Stomach (tissue), 9 donors: ENCODE results near the gene MFSD6. TPM values are rescaled to one million over a fixed set of nuclear protein-coding genes. Genes with fewer than 3 reads are reported as not detected.
A peak's percentile ranks its signal among the peaks of the same experiment; 100 is the strongest.
"Not testable (repeated sequence)": the region's sequence is repeated elsewhere in the genome, so short reads cannot be mapped to it uniquely, and the experiment has no call there.

ENCODE experiments used
- DNase-seq, 2 donors: peaks; one replicate each; pipeline versions ENCODE4 v3.0.0 to v3.0.0-alpha.2; 2013 to 2019
- H3K27ac ChIP-seq, 5 donors: fragments of 200-600 bp in 4 of 5; sonication (generic) in 4 of 5; one replicate each; pipeline ENCODE4 v1.5.1; 2013 to 2019; ENCODE audit warnings: mild to moderate bottlenecking in 1 of 5, moderate library complexity in 1 of 5
- H3K27me3 ChIP-seq, 3 donors: fragments of 200-600 bp; sonication (generic); one replicate each; pipeline ENCODE4 v1.5.1; 2017 to 2019; ENCODE audit warnings: mixed run types in 1 of 3
- H3K36me3 ChIP-seq, 4 donors: fragments of 200-600 bp; sonication (generic); 1 replicate in 3 of 4; 2 replicates in 1 of 4; pipeline ENCODE4 v1.5.1; 2016 to 2019
- H3K4me1 ChIP-seq, 4 donors: fragments of 200-600 bp; sonication (generic); one replicate each; pipeline ENCODE4 v1.5.1; 2016 to 2019
- H3K4me3 ChIP-seq, 4 donors: fragments of 200-600 bp; sonication (generic) in 3 of 4; one replicate each; pipeline ENCODE4 v1.5.1; 2016 to 2019; ENCODE audit warnings: mild to moderate bottlenecking in 1 of 4
- H3K9me3 ChIP-seq, 4 donors: fragments of 200-600 bp; sonication (generic); one replicate each; pipeline ENCODE4 v1.5.1; 2016 to 2019
- EP300 ChIP-seq: sonication (generic); formaldehyde crosslinking; IDR thresholded peaks from one replicate; pipeline ENCODE4 v1.6.1; 2017; ENCODE audit warnings: antibody characterized with exemption
- POLR2A ChIP-seq, 4 donors: fragments of 450-650 bp; IDR thresholded peaks; one replicate each; pipeline ENCODE4 v1.6.1; 2016; ENCODE audit warnings: antibody characterized with exemption in 4 of 4, control low read depth in 2 of 4, mild to moderate bottlenecking in 1 of 4, moderate library complexity in 1 of 4
- POLR2AphosphoS5 ChIP-seq, 3 donors: sonication (generic); formaldehyde crosslinking; IDR thresholded peaks; one replicate each; pipeline ENCODE4 v1.6.1; 2016; ENCODE audit warnings: antibody characterized with exemption in 3 of 3
- WGBS, 5 donors: extraction: QIAGEN DNeasy Blood & Tissue Kit in 3 of 5; methylation state at CpG; one replicate each; pipeline versions ENCODE4 v1.1.5 to v1.1.7; 2013 to 2018; 5-methylcytosine and 5-hydroxymethylcytosine counted together
- intact Hi-C: fragments of 100-400 bp; cut with DNase I; formaldehyde crosslinking; loops from one replicate; pipeline ENCODE4 v1.15.1; 2023; ENCODE audit warnings: low total_unique reads
- polyA plus RNA-seq, 3 donors: library from polyadenylated mRNA; stranded (reverse); fragments of 200-250 nt; gene quantifications; one replicate each; pipeline ENCODE4 v1.2.3, GENCODE V29; 2013
- total RNA-seq, 5 donors: library from RNA; depleted of rRNA; stranded (reverse); fragments of >200 nt; gene quantifications; one replicate each; pipeline versions ENCODE4 v1.1.0 to v1.2.3, GENCODE V29; 2014 to 2016
- TF ChIP-seq, protein P1 (sequence below), 7 experiments: fragments of 450-650 bp in 4 of 7; fragments of 200-600 bp in 3 of 7; sonication (generic) in 3 of 7; IDR thresholded peaks; one replicate each; pipeline ENCODE4 v1.5.1; 2016 to 2019; ENCODE audit warnings: antibody characterized with exemption in 7 of 7, control low read depth in 2 of 7, mild to moderate bottlenecking in 1 of 7
- donor health status: healthy with polysubstance abuse.
- donor health status: Bipolar disorder and iron deficiency.
- donor health status: healthy.

The MFSD6 gene
- total and polyA plus RNA-seq, 8 donors: 9.2 to 134 (median 37.2) TPM

GRCh38 chr2:190462611-190463010 lies 54.5 kb downstream of the MFSD6 start:
- Histone ChIP-seq H3K27me3 (no peaks in the 10 kb centered on the region), H3K27ac (no peak overlapping the region), H3K36me3 (no peaks in the 10 kb centered on the region), H3K9me3 (no peaks in the 10 kb centered on the region), H3K4me1 (peaks cover 12 to 29% (median 14%) of the 10 kb centered on the region in 4 donors), H3K4me3 (no peak overlapping the region)
- no peak for DNase-seq
- TF ChIP-seq, protein P1, sequence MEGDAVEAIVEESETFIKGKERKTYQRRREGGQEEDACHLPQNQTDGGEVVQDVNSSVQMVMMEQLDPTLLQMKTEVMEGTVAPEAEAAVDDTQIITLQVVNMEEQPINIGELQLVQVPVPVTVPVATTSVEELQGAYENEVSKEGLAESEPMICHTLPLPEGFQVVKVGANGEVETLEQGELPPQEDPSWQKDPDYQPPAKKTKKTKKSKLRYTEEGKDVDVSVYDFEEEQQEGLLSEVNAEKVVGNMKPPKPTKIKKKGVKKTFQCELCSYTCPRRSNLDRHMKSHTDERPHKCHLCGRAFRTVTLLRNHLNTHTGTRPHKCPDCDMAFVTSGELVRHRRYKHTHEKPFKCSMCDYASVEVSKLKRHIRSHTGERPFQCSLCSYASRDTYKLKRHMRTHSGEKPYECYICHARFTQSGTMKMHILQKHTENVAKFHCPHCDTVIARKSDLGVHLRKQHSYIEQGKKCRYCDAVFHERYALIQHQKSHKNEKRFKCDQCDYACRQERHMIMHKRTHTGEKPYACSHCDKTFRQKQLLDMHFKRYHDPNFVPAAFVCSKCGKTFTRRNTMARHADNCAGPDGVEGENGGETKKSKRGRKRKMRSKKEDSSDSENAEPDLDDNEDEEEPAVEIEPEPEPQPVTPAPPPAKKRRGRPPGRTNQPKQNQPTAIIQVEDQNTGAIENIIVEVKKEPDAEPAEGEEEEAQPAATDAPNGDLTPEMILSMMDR (IDR thresholded peaks at IDR 0.05): no peak
- TF ChIP-seq POLR2A (IDR thresholded peaks at IDR 0.05) (no peak), EP300 (no peak), POLR2AphosphoS5 (IDR thresholded peaks at IDR 0.05) (no peak)
- WGBS, 5 donors: 91 to 100% (median 98%) methylated on average over 1 of the region's 1 CpG
- intact Hi-C loops: no loop called here

- no peak for DNase-seq
- TF ChIP-seq POLR2A (IDR thresholded peaks at IDR 0.05): no peak
- no peaks in the 10 kb centered on the region for H3K9me3 ChIP-seq
- no peak overlapping the region for H3K27ac ChIP-seq
- no peaks in the 10 kb centered on the region for H3K27me3 ChIP-seq
- H3K4me1 ChIP-seq: peaks cover 31 to 48% (median 36%) of the 10 kb centered on the region in 4 donors
- no peak overlapping the region for H3K4me3 ChIP-seq
- intact Hi-C loops: no loop called here
- H3K36me3 ChIP-seq: no peaks in the 10 kb centered on the region
- 32 to 62% (median 47%) methylated on average over 2 of the region's 2 CpGs for WGBS, 5 donors
Observed at GRCh38 chr2:190465060-190465459, 56.9 kb downstream of the MFSD6 start.

GRCh38 chr2:190466819-190467446 lies 58.8 kb downstream of the MFSD6 start:
- WGBS, 5 donors: 53 to 79% (median 72%) methylated on average over 5 of the region's 5 CpGs
- peak overlapping the region; percentile 16 to 78 (median 76) for H3K27ac ChIP-seq
- no peaks in the 10 kb centered on the region for H3K9me3 ChIP-seq
- TF ChIP-seq POLR2A (IDR thresholded peaks at IDR 0.05): no peak
- no peak for TF ChIP-seq POLR2AphosphoS5 (IDR thresholded peaks at IDR 0.05)
- H3K4me3 ChIP-seq: no peak overlapping the region
- intact Hi-C loops: no loop called here
- H3K36me3 ChIP-seq: peaks cover 9 to 17% (median 10%) of the 10 kb centered on the region in 4 donors
- H3K4me1 ChIP-seq: peaks cover 31 to 55% (median 39%) of the 10 kb centered on the region in 4 donors
- no peak for DNase-seq
- no peaks in the 10 kb centered on the region for H3K27me3 ChIP-seq

DNA sequence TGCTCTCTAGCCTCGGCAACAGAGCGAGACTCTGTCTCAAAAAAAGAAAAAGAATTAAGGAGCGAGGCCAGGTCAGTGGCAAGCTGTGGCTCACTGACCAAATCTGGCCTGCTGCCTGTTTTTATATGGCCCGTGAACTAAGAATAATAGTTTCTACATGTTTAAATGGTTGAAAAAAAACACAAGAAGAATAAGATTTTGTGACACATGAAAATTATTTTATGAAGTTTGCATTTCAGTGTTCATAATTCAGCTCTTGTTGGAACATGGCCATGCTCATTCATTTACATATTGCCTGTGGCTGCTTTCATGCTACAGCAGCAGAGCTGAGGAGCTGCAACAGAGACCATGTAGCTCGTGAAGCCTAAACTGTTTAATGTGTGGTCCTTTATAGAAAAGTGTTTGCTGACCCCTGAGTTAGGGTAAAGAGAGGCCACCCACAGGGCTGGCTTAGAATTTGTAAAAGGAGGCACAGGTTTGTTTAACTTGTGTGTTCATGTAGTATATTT lies 59.5 kb downstream of the MFSD6 start:
- Histone ChIP-seq H3K27me3 (no peaks in the 10 kb centered on the region), H3K9me3 (no peaks in the 10 kb centered on the region), H3K4me1 (peaks cover 31 to 55% (median 39%) of the 10 kb centered on the region in 4 donors), H3K4me3 (no peak overlapping the region), H3K36me3 (peaks cover 9 to 17% (median 10%) of the 10 kb centered on the region in 4 donors), H3K27ac (peak overlapping the region; percentile 16 to 78 (median 76))
- WGBS, 5 donors: 14 to 41% (median 21%) methylated on average over 5 of the region's 5 CpGs
- intact Hi-C loops: no loop called here
- no peak for TF ChIP-seq POLR2AphosphoS5 (IDR thresholded peaks at IDR 0.05)
- peak in 1 of 2 donors; percentile 75 for DNase-seq

GRCh38 chr2:190468354-190468753 lies 60.2 kb downstream of the MFSD6 start:
- Histone ChIP-seq H3K27ac (peak overlapping the region; percentile 67 to 78 (median 76)), H3K4me1 (peaks cover 31 to 55% (median 39%) of the 10 kb centered on the region in 4 donors), H3K36me3 (peaks cover 9 to 17% (median 10%) of the 10 kb centered on the region in 4 donors)
- H3K27me3 ChIP-seq, DNase-seq, H3K4me3 ChIP-seq, H3K9me3 ChIP-seq, intact Hi-C loops: not testable (repeated sequence)
- WGBS, 5 donors: 68 to 90% (median 79%) methylated on average over 1 of the region's 1 CpG

GRCh38 chr2:190468814-190469569 lies 60.8 kb downstream of the MFSD6 start:
- Histone ChIP-seq H3K4me1 (peaks cover 31 to 54% (median 39%) of the 10 kb centered on the region in 4 donors), H3K4me3 (no peak overlapping the region), H3K36me3 (peaks cover 9 to 17% (median 10%) of the 10 kb centered on the region in 4 donors), H3K27me3 (no peaks in the 10 kb centered on the region), H3K27ac (peak overlapping the region in 4 of 5 donors; percentile 67 to 78 (median 77)), H3K9me3 (no peaks in the 10 kb centered on the region)
- DNase-seq: peak; percentile 77 to 96
- intact Hi-C loops: no loop called here
- TF ChIP-seq POLR2A (IDR thresholded peaks at IDR 0.05) (no peak), POLR2AphosphoS5 (IDR thresholded peaks at IDR 0.05) (peak; percentile 35 to 80 (median 62)), EP300 (no peak)
- TF ChIP-seq, protein P1 (IDR thresholded peaks at IDR 0.05): no peak
- 8 to 22% (median 12%) methylated on average over 4 of the region's 4 CpGs for WGBS, 5 donors
